Measurements from ENCODE around the gene DUSP1. TPM values are rescaled to one million over a fixed set of nuclear protein-coding genes. Genes with fewer than 3 reads are reported as not detected.

The DUSP1 gene
- total RNA-seq, 1 donor from 2014 or later: 4.2 TPM

DNA sequence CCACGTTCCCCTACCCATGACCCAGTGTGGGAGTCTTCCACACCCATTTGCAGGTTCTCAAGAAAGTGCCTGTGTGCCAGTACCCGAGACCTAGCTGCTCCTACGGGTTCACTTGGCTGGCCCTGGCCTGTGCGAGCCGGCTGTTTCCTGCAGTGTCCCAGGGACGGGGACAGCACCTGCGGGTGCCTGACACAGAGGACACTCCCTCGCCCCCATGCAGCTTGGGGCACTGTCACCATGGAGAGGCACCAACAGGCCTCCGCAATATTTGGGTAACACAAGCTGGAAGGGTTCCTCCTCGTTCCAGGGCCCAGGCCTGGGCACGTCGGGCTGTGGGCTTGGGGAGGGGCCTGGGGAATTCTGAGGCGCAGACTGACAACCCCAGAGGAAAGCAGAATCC is 41.4 kb downstream of the DUSP1 start:
- no peak overlapping the region for H2AFZ ChIP-seq (replicated peaks)
- H3K4me3 ChIP-seq: no peak overlapping the region
- no peak overlapping the region for H3K27ac ChIP-seq
- no peak overlapping the region for H3K4me2 ChIP-seq
- no peak overlapping the region for H3K4me3 Mint-ChIP-seq
- H3K36me3 Mint-ChIP-seq: no peaks in the 10 kb centered on the region
- H3K4me1 Mint-ChIP-seq: peaks cover 10% of the 10 kb centered on the region
- no peaks in the 10 kb centered on the region for H4K20me1 ChIP-seq (ENCODE audit: low read depth)
- H3K36me3 ChIP-seq: no peaks in the 10 kb centered on the region
- no peaks in the 10 kb centered on the region for H3K4me1 ChIP-seq
- no peaks in the 10 kb centered on the region for H3F3A ChIP-seq (ENCODE audit: low read depth)
- no peaks in the 10 kb centered on the region for H3K9me3 ChIP-seq (ENCODE audit: low read depth)
- no peak for TF ChIP-seq EZH2 (IDR thresholded peaks at IDR 0.05)
- no peak for TF ChIP-seq EZH2phosphoT487 (IDR thresholded peaks at IDR 0.05)
- TF ChIP-seq, protein P1, sequence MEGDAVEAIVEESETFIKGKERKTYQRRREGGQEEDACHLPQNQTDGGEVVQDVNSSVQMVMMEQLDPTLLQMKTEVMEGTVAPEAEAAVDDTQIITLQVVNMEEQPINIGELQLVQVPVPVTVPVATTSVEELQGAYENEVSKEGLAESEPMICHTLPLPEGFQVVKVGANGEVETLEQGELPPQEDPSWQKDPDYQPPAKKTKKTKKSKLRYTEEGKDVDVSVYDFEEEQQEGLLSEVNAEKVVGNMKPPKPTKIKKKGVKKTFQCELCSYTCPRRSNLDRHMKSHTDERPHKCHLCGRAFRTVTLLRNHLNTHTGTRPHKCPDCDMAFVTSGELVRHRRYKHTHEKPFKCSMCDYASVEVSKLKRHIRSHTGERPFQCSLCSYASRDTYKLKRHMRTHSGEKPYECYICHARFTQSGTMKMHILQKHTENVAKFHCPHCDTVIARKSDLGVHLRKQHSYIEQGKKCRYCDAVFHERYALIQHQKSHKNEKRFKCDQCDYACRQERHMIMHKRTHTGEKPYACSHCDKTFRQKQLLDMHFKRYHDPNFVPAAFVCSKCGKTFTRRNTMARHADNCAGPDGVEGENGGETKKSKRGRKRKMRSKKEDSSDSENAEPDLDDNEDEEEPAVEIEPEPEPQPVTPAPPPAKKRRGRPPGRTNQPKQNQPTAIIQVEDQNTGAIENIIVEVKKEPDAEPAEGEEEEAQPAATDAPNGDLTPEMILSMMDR (IDR thresholded peaks at IDR 0.05): no peak
- no peak overlapping the region for H3K27ac Mint-ChIP-seq
- no peaks in the 10 kb centered on the region for H3K9me3 Mint-ChIP-seq
- no peak for DNase-seq (ENCODE audit: low spot score)
- H3K9ac ChIP-seq: no peak overlapping the region
- peaks cover 4% of the 10 kb centered on the region for H3K27me3 ChIP-seq
- H3K79me2 ChIP-seq (ENCODE audit: low read depth): no peaks in the 10 kb centered on the region
- H3K27me3 Mint-ChIP-seq (ENCODE audit: insufficient read depth, low read depth): peaks cover 9% of the 10 kb centered on the region

DNA sequence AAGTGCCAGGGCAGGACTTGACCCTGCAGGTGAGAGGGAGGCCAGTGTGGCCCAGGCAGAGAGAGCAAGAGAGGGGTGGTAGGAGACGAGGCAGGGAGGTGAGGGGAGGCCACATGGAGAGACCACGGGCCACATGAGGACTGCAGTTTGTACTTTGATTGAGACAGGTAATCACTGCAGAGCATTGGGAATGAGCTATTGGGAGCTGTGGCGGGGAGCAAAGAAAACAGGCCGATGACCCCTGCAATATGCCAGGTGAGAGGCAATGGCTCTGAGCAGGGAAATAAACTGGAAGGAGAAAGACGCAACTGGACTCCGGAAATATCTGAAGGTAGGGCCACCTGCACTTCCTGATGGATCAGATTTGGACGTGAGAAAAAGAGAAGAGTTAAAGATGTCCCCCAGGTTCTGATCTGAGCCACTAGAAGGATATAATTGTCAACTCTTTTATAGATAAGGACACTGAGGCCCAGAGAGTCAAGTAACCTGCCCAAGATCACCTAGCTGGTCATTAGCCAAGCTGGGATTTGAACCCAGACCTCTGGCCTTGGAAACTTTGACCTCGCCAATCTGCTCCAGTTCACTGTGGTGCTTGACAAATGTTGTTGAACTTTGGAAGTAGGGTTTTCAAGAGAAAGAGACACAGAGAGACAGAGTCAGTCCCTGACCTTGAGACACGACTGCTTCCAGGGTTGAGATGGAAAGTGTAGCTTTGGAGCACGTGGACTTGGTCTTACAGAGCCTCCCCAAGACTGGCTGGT is 42.3 kb downstream of the DUSP1 start:
- no peak overlapping the region for H3K4me3 ChIP-seq
- H3K36me3 ChIP-seq: no peaks in the 10 kb centered on the region
- peaks cover 7% of the 10 kb centered on the region for H3K4me1 Mint-ChIP-seq
- H3K27ac ChIP-seq: no peak overlapping the region
- TF ChIP-seq EZH2 (IDR thresholded peaks at IDR 0.05) (no peak), EZH2phosphoT487 (IDR thresholded peaks at IDR 0.05) (no peak)
- TF ChIP-seq, protein P1 (IDR thresholded peaks at IDR 0.05): no peak
- H3K79me2 ChIP-seq (ENCODE audit: low read depth): no peaks in the 10 kb centered on the region
- H3K4me2 ChIP-seq: no peak overlapping the region
- peaks cover 9% of the 10 kb centered on the region for H3K27me3 Mint-ChIP-seq (ENCODE audit: insufficient read depth, low read depth)
- no peak for DNase-seq (ENCODE audit: low spot score)
- no peaks in the 10 kb centered on the region for H3F3A ChIP-seq (ENCODE audit: low read depth)
- no peaks in the 10 kb centered on the region for H3K9me3 Mint-ChIP-seq
- no peak overlapping the region for H3K9ac ChIP-seq
- no peaks in the 10 kb centered on the region for H3K4me1 ChIP-seq
- no peak overlapping the region for H3K4me3 Mint-ChIP-seq
- H4K20me1 ChIP-seq (ENCODE audit: low read depth): no peaks in the 10 kb centered on the region
- H3K27me3 ChIP-seq: peaks cover 10% of the 10 kb centered on the region
- no peaks in the 10 kb centered on the region for H3K9me3 ChIP-seq (ENCODE audit: low read depth)
- no peak overlapping the region for H3K27ac Mint-ChIP-seq
- H3K36me3 Mint-ChIP-seq: no peaks in the 10 kb centered on the region
- H2AFZ ChIP-seq (replicated peaks): no peak overlapping the region

DNA sequence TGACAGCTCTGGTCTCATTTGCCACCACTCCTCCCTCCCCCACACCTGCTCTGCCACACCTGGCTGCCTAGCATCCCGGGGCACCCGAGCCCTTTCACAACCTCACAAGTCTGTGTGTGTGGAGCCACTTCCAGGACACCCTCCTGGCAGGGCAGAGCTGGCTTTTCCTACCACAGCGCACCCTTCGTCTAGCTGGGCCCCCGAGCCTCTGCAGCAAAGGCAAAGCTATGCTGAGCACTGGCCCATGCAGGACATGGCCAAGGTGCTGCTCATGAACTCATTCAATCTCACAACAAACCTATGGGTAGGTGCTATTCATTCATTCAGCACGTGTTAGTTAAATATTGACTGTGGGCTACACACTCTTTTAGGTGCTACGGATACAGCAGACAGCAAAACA is 43.4 kb downstream of the DUSP1 start:
- H3K27me3 ChIP-seq: peaks cover 19% of the 10 kb centered on the region
- H3K9me3 ChIP-seq (ENCODE audit: low read depth): no peaks in the 10 kb centered on the region
- H3K4me1 Mint-ChIP-seq: peaks cover 3% of the 10 kb centered on the region
- no peak for DNase-seq (ENCODE audit: low spot score)
- no peaks in the 10 kb centered on the region for H4K20me1 ChIP-seq (ENCODE audit: low read depth)
- H3K79me2 ChIP-seq (ENCODE audit: low read depth): no peaks in the 10 kb centered on the region
- no peaks in the 10 kb centered on the region for H3K36me3 ChIP-seq
- H3K4me2 ChIP-seq: no peak overlapping the region
- H3K9ac ChIP-seq: no peak overlapping the region
- H2AFZ ChIP-seq (replicated peaks): no peak overlapping the region
- H3K27me3 Mint-ChIP-seq (ENCODE audit: insufficient read depth, low read depth): peaks cover 8% of the 10 kb centered on the region
- H3K9me3 Mint-ChIP-seq: no peaks in the 10 kb centered on the region
- no peak overlapping the region for H3K4me3 Mint-ChIP-seq
- no peak overlapping the region for H3K27ac Mint-ChIP-seq
- no peak overlapping the region for H3K27ac ChIP-seq
- no peaks in the 10 kb centered on the region for H3F3A ChIP-seq (ENCODE audit: low read depth)
- TF ChIP-seq, protein P1 (IDR thresholded peaks at IDR 0.05): no peak
- TF ChIP-seq EZH2phosphoT487 (IDR thresholded peaks at IDR 0.05) (no peak), EZH2 (IDR thresholded peaks at IDR 0.05) (no peak)
- H3K4me3 ChIP-seq: no peak overlapping the region
- H3K4me1 ChIP-seq: no peaks in the 10 kb centered on the region
- H3K36me3 Mint-ChIP-seq: no peaks in the 10 kb centered on the region

Data from neural progenitor cell (in vitro differentiated cells).